NCI-H2029 treated with DMSO at 0.1 percent for 48 hours (cell line): ENCODE data around the gene TCP1.
A peak's percentile ranks its signal among the peaks of the same experiment; 100 is the strongest.
"Not testable (repeated sequence)": the region's sequence is repeated elsewhere in the genome, so short reads cannot be mapped to it uniquely, and the experiment has no call there.

Experiments used
- DNase-seq: peaks from one replicate; lab custom pipeline; 2025; lab: John Stamatoyannopoulos, UW

Gene TCP1

GRCh38 chr6:159777240-159777904, 12.0 kb downstream of the TCP1 start:
- DNase-seq: no peak

GRCh38 chr6:159772196-159772595, 17.2 kb downstream of the TCP1 start:
- no peak for DNase-seq

DNA sequence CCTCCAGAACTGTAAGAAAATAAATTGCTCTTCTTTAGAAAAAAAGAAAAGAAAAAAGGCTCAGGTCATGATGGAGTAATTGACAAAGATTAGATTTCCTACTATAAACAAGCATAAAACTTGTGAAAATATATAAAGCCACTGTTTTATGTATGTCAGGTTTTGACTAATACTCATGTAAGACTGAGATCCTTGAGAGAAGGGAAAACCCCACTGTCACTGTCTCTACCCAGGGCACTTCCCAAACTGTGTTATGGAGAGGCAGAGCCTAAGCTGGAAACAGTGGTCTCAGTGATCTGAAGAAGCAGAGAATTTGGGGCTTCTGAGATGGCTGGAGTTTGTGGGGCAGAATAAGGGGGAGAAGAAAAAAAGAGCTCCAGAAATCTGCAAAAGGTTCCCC, 19.9 kb downstream of the TCP1 start:
- no peak for DNase-seq

- no peak for DNase-seq
These were observed 22.5 kb downstream of the TCP1 start for GRCh38 chr6:159766906-159767305.

- no peak for DNase-seq
These were observed 26.6 kb downstream of the TCP1 start for GRCh38 chr6:159762681-159763293.

DNA sequence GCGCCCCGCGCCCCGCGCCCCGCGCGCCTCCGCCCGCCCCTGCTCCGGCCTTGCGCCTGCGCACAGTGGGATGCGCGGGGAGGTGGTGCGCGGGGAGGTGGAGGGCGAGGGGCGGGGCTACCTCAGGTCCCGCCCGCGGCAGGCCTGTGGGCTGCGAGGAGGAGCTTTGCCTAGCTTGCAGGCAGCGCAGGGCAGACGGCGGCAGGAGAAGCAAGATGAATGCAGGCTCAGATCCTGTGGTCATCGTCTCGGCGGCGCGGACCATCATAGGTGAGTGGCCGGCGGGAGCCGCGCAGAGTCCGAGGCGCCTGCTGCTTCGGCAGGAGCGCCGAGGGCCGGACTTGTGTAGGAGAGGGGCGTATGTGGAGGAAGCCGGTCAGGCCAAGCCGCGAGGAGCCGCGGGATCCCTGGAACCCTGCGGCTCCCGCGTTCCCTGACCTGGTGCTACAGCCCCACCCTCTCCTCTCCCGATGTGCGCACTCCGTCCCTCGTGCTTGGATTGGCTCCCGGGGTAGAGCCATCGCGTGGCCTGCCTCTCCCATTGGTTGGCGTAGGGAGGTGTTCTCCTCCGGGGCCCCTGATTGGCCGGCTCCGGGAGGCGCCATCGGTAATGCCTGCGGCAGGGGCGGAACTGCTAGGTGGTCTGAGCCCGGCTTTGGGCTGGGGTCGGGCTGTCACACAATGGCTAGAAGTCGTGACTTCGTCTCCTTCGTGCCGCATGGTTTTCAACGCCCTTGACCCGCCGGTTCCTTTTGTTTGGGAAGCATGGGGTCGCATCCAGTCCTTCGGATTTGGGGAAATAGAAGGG, 27.3 kb downstream of the TCP1 start, which contains the start of gene ACAT2:
Gene ACAT2, plus strand, starts transcription at position 173 of the 808 bp plus-strand sequence. Its CDS starts 43 bp downstream, at position 216.
- DNase-seq: peak; percentile 90

DNA sequence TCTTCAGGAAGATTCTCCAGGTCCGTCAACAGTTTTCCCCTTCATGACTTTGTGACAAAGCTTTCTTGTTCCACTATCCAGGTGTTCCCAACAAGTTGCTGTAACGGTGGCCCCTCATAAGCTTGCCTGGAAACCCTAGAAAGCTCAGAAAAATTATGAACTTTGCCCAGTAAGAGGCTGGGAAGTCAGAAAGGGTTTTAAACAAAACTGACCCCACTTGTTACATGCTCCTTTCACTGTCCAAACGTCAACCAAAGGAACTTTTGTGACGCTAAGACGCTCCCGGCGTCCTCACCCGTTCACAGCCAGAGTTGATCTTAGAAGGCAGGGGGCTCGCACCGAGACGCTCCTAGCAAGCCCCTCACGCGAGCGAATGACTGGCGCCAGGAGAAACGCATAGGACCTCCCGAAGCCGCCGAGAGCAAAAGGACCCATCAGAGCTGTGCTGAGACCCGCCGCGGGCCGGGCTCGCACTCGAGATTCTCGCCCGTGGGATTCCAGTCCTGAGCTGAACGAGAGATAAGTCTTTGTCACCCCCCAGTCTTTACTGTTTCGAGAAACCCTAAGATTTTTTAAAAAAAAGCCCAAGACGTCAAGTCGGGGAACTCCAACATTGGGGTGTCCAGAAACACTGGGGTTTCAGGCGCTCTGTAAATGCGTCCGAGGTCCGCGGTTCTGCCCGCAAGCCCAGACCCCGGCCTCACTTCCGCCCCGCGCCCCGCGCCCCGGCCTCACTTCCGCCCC, 28.1 kb downstream of the TCP1 start:
- no peak for DNase-seq

DNA sequence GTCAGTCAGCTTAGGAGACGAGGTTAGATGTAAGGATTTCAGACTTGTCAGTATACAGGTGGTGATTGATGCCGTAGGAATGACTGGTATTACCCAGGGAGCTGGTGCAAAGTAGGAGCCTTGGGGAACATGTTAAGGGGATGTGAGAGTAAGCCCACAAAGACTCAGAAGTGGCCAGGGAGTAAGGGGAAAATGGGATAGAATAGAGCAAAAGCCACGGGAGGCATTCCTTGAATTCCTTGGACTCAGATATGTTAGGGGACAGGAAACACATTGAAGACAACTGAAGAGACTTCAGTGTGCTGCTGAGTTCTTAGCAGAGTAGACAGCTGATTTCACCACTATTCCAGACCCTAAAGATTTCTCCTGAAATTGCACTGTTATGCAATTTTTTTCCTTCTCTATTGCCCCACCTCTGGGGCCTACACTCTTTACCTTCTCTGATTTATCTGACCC, 28.8 kb downstream of the TCP1 start:
- no peak for DNase-seq

- DNase-seq: no peak
These were observed 29.8 kb downstream of the TCP1 start for GRCh38 chr6:159759645-159760044.

DNA sequence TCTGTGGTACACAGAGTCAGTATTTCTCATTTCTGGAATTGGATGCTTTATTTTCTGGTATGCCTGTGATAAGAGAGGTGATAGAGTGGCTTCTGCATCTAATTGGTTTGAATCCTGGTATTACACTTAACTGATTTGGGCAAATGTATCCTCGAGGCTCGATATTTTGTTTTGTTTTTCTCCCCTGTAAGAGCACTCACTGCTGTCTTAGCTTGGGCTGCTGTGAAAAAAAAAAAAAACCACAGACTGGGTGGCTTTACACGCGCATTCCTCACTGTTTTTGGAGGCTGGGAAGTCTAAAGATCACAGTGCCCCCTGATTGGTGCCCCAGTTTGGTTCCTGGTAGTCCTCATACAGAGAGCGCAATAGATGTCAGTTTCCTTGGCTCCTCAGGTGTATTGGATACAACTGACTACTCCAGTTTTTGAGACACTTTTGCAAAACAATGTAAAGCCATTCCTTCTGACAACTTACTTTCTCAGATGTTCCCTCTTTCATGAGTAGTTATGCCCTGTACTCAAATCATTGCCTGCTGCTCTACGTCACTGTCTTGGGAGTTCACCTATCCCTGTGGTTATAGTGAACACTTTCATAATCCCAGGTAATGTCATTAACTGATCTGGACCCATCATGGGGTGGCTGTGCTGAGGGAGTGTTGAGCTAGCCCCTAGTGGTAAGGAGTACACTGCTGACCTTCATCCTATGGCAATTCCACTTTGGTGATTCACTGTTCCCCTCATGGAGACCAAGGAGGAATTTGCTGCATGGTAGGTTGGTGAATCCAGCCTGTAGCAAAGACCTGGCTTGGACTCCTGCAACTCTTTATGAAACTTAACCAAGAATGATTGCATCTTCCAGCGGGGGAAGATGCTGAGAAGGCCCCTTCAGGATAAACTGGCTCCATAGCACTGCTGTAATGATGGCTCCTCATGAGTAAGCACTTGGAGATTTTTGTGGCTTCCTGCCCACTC, 31.1 kb downstream of the TCP1 start:
- no peak for DNase-seq

DNA sequence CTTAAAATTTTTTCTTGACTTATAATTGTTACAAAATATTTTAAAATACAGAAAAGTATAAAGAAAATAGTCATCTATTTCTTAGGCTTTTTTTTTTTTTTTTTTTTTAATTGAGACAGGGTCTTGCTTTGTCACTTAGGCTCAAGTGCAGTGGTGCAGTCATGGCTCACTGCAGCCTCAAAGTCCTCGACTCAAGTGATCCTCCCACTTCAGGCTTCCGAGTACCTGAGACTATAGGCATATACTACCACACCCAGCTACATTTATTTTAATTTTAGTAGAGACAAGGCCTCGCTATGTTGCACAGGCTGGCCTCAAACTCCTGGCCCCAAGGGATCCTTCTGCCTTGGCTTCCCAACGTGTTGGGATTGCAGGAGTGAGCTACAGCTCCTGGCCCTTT, 32.9 kb downstream of the TCP1 start:
- DNase-seq: no peak

DNA sequence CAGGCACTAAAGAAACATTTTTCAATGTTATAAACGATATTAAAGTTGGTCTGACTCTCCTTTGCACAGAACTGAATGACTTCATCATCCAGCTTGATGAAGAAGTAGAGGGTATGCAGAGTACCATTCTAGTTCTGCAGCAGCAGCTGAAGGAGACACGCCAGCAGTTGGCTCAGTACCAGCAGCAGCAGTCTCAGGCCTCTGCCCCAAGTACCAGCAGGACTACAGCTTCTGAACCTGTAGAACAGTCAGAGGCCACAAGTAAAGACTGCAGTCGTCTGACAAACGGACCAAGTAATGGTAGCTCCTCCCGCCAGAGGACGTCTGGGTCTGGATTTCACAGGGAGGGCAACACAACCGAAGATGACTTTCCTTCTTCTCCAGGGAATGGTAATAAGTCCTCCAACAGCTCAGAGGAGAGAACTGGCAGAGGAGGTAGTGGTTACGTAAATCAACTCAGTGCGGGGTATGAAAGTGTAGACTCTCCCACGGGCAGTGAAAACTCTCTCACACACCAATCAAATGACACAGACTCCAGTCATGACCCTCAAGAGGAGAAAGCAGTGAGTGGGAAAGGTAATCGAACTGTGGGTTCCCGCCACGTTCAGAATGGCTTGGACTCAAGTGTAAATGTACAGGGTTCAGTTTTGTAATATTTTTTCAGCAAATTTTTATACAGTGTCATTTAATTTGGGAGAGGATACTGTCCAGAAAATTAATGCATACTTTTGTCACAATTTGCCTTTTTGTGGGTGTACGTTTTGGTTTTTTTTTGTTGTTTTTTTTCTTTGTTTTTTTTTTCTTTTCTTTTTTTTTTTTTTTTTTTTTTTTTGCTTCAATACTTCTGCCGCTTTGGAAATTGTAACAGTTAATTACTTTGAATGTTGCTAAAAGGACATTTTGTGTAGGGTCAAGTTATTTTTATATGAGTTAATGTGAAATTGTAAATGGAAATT, 34.2 kb downstream of the TCP1 start:
- DNase-seq: no peak

DNA sequence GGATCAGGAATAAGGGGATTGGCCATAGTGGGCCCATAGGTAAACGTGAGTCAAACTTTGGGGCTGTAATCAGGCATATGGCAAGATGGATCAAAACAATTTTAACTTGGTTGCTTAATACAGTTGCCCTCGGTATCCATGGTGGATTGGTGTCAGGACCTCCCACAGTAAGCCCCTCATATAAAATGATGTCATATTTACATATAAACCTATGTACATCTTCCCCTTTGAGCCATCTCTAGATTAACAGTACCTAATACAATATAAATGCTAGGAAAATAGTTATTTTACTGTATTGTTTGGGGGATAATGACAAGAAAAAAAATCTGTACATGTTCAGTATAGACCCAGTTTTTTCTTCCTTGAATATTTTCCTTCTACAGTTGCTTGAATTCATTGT, 35.0 kb downstream of the TCP1 start:
- DNase-seq: no peak

- DNase-seq: no peak
These were observed 36.1 kb downstream of the TCP1 start for GRCh38 chr6:159753081-159753872.

GRCh38 chr6:159751448-159751847, 38.0 kb downstream of the TCP1 start:
- no peak for DNase-seq

DNA sequence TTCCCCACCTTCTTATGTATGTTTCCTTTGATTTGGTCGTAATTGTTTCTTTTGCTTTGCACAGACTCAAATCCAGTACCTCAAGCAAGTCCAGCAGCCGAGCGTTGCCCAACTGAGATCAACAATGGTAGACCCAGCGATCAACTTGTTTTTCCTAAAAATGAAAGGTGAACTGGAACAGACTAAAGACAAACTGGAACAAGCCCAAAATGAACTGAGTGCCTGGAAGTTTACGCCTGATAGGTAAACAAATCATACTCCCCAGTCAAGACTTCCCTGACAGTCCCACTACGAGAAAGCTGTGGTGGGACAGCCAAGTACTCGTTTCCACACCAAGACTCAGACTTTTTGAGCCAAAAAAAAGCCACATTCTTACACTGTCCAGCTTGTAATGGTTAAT, 41.3 kb downstream of the TCP1 start:
- DNase-seq: not testable (repeated sequence)

- DNase-seq: no peak
These were observed 42.6 kb downstream of the TCP1 start for GRCh38 chr6:159746759-159747158.

DNA sequence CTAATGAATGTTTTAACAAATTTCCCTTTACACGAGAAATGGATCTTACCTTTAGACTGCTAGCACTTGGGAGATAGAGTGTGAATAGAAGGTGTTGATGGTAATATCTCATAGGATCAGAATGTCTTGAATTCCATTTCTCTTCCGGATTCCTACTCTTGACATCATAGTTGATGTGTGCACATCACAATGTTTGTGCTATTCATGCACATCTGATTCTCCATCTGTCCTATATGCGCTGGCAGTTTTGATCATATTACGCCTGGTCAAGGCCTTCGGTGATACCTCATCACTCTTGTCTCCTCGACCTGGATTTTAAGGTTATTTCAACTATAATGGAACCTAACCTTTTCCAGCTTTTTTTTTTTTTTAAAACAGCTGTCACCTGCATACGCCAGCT, 44.3 kb downstream of the TCP1 start:
- DNase-seq: no peak

DNA sequence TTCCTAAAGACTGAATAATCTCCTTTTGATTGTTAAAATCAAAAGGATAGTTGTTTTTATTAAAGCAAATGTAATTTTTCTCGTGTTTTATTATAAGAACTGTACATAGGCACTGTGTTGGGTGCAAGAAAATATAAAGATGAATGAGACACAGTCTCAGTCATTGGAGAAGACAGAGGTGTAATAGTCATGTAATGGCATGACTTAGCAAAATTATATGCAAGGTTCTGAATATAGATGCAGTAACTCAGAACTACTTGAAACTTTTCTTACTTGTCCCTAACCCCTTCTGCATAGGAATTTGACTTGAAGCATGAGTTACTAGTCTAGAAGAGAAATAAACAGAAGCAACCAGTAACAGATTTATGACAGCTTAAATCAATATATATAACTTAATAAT, 47.2 kb downstream of the TCP1 start:
- no peak for DNase-seq
